Measurements from ENCODE around the gene TMEM240.
"Not testable (repeated sequence)": the region's sequence is repeated elsewhere in the genome, so short reads cannot be mapped to it uniquely, and the experiment has no call there.

GRCh38 chr1:1557688-1558087 is 17.3 kb upstream of the TMEM240 start:
- TF ChIP-seq ZBTB21 (CRISPR knock-in tag; IDR thresholded peaks at IDR 0.05; ENCODE audit: borderline replicate concordance); CTCF (IDR thresholded peaks at IDR 0.05): not testable (repeated sequence)
